ENCODE results near the gene SOX18. TPM values are rescaled to one million over a fixed set of nuclear protein-coding genes. Genes with fewer than 3 reads are reported as not detected.

Gene SOX18
- total and polyA plus RNA-seq, 2 of the 13 experiments (the other 11 are each of a cell fraction or from before 2014, with no cell fraction given): 1.6 to 1.9 TPM

GRCh38 chr20:64042054-64042781, 7.2 kb downstream of the SOX18 start (continued):
- TF ChIP-seq THAP8 (CRISPR knock-in tag; IDR thresholded peaks at IDR 0.05; ENCODE audit: borderline replicate concordance) (no peak; the same call in 1 of the 2 replicates), MTA3 (CRISPR knock-in tag; IDR thresholded peaks at IDR 0.05) (no peak), ZNF224 (CRISPR knock-in tag; IDR thresholded peaks at IDR 0.05) (peak; percentile 89; the same call in 1 of the 2 replicates), CEBPG (CRISPR knock-in tag; IDR thresholded peaks at IDR 0.05) (no peak), TCF12 (IDR thresholded peaks at IDR 0.05) (no peak), TCF12 (CRISPR knock-in tag; IDR thresholded peaks at IDR 0.05) (peak; percentile 72; the same call in 1 of the 2 replicates), SRY (CRISPR knock-in tag; IDR thresholded peaks at IDR 0.05) (peak; percentile 77; the same call in 1 of the 2 replicates), RARA (CRISPR knock-in tag; IDR thresholded peaks at IDR 0.05) (peak; percentile 11; the same call in 1 of the 2 replicates), ZNF850 (CRISPR knock-in tag; conservative IDR thresholded peaks at IDR 0.05) (no peak), ZFP36L1 (CRISPR knock-in tag; IDR thresholded peaks at IDR 0.05) (0 out of 2 replicates have a peak, but pooled peaks have one; percentile 73), ZNF547 (CRISPR knock-in tag; IDR thresholded peaks at IDR 0.05) (peak; percentile 78), ZNF230 (CRISPR knock-in tag; IDR thresholded peaks at IDR 0.05) (peak; percentile 44; the same call in 1 of the 2 replicates), NKX3-1 (CRISPR knock-in tag; IDR thresholded peaks at IDR 0.05) (peak; percentile 39; the same call in 1 of the 2 replicates), ERF (CRISPR knock-in tag; IDR thresholded peaks at IDR 0.05) (peak; percentile 61; the same call in 1 of the 2 replicates), YY1 (IDR thresholded peaks at IDR 0.05; ENCODE audit: insufficient read depth, insufficient replicate concordance, low read depth, low read length) (peak; percentile 25), ZNF572 (CRISPR knock-in tag; IDR thresholded peaks at IDR 0.05) (peak; percentile 20; the same call in 1 of the 2 replicates), POLR2G (IDR thresholded peaks at IDR 0.05; ENCODE audit: low read depth, low read length) (peak; percentile 88), ZNF644 (CRISPR knock-in tag; IDR thresholded peaks at IDR 0.05; ENCODE audit: low read depth) (0 out of 2 replicates have a peak, but pooled peaks have one; percentile 20), ZNF816 (CRISPR knock-in tag; IDR thresholded peaks at IDR 0.05; ENCODE audit: borderline replicate concordance) (peak; percentile 54; the same call in 1 of the 2 replicates)
- TF ChIP-seq, protein P1, sequence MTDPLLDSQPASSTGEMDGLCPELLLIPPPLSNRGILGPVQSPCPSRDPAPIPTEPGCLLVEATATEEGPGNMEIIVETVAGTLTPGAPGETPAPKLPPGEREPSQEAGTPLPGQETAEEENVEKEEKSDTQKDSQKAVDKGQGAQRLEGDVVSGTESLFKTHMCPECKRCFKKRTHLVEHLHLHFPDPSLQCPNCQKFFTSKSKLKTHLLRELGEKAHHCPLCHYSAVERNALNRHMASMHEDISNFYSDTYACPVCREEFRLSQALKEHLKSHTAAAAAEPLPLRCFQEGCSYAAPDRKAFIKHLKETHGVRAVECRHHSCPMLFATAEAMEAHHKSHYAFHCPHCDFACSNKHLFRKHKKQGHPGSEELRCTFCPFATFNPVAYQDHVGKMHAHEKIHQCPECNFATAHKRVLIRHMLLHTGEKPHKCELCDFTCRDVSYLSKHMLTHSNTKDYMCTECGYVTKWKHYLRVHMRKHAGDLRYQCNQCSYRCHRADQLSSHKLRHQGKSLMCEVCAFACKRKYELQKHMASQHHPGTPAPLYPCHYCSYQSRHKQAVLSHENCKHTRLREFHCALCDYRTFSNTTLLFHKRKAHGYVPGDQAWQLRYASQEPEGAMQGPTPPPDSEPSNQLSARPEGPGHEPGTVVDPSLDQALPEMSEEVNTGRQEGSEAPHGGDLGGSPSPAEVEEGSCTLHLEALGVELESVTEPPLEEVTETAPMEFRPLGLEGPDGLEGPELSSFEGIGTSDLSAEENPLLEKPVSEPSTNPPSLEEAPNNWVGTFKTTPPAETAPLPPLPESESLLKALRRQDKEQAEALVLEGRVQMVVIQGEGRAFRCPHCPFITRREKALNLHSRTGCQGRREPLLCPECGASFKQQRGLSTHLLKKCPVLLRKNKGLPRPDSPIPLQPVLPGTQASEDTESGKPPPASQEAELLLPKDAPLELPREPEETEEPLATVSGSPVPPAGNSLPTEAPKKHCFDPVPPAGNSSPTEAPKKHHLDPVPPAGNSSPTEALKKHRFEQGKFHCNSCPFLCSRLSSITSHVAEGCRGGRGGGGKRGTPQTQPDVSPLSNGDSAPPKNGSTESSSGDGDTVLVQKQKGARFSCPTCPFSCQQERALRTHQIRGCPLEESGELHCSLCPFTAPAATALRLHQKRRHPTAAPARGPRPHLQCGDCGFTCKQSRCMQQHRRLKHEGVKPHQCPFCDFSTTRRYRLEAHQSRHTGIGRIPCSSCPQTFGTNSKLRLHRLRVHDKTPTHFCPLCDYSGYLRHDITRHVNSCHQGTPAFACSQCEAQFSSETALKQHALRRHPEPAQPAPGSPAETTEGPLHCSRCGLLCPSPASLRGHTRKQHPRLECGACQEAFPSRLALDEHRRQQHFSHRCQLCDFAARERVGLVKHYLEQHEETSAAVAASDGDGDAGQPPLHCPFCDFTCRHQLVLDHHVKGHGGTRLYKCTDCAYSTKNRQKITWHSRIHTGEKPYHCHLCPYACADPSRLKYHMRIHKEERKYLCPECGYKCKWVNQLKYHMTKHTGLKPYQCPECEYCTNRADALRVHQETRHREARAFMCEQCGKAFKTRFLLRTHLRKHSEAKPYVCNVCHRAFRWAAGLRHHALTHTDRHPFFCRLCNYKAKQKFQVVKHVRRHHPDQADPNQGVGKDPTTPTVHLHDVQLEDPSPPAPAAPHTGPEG (CRISPR knock-in tag; IDR thresholded peaks at IDR 0.05): no peak; the same call in 1 of the 2 replicates
- TF ChIP-seq, protein P2, sequence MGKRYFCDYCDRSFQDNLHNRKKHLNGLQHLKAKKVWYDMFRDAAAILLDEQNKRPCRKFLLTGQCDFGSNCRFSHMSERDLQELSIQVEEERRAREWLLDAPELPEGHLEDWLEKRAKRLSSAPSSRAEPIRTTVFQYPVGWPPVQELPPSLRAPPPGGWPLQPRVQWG (CRISPR knock-in tag; IDR thresholded peaks at IDR 0.05; ENCODE audit: borderline replicate concordance, low read depth): no peak
- TF ChIP-seq, protein P3, sequence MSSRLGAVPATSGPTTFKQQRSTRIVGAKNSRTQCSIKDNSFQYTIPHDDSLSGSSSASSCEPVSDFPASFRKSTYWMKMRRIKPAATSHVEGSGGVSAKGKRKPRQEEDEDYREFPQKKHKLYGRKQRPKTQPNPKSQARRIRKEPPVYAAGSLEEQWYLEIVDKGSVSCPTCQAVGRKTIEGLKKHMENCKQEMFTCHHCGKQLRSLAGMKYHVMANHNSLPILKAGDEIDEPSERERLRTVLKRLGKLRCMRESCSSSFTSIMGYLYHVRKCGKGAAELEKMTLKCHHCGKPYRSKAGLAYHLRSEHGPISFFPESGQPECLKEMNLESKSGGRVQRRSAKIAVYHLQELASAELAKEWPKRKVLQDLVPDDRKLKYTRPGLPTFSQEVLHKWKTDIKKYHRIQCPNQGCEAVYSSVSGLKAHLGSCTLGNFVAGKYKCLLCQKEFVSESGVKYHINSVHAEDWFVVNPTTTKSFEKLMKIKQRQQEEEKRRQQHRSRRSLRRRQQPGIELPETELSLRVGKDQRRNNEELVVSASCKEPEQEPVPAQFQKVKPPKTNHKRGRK (CRISPR knock-in tag; IDR thresholded peaks at IDR 0.05): no peak

All from HepG2 (cell line).